Measurements from ENCODE around the gene NKAPD1.
"Not testable (repeated sequence)": the region's sequence is repeated elsewhere in the genome, so short reads cannot be mapped to it uniquely, and the experiment has no call there.

Gene NKAPD1

GRCh38 chr11:112086422-112087191, 12.5 kb downstream of the NKAPD1 start, which contains the start of the genes SDHD and TIMM8B:
SDHD (plus strand) TSS chr11:112086873; CDS start chr11:112086908, 35 bp downstream.
TIMM8B (minus strand) TSS chr11:112086756; CDS start chr11:112086723, 33 bp downstream.
- peak; percentile 98 for DNase-seq (ENCODE audit: low spot score)

DNA sequence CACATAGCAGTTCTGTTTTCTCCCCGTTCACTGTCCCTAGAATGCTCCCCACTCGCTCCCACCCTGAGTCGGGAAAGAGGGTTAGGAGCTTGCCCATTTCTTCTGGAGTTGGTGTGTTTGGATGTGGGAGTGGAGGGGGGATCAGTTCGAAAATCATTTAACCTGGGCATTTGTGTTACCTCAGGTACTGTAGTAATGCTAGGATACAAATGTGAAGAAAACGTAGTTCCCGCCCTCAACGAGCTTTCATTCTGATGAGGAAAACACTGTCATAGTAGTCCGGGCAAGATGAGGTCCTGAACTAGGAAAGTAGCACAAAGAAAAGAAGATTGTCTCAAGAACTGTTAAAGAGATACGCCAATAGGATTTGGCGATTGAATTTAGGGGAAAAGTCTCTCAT, 13.1 kb downstream of the NKAPD1 start:
- DNase-seq (ENCODE audit: low spot score), result no peak

DNA sequence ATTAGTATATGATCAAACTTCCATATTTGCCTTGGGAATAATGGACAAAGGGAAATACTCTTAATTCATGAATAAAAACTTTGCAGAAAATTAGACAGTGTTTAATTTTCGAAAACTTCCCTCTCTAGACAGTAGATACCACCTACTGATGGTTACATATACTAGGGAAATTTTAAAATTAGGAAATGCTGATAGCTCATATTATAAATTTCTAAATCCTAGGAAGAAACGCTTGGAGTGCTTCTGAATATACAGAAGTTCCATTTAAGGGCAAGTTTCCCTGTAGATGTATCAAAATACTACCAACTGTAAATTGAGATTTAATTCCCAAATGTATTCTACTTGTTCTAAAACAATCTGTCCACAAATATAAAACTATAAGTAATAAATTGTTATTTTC, 21.2 kb downstream of the NKAPD1 start:
- not testable (repeated sequence) for DNase-seq (ENCODE audit: low spot score)

- DNase-seq (ENCODE audit: low spot score), result no peak
These were observed 22.1 kb downstream of the NKAPD1 start for GRCh38 chr11:112096194-112096593.

DNA sequence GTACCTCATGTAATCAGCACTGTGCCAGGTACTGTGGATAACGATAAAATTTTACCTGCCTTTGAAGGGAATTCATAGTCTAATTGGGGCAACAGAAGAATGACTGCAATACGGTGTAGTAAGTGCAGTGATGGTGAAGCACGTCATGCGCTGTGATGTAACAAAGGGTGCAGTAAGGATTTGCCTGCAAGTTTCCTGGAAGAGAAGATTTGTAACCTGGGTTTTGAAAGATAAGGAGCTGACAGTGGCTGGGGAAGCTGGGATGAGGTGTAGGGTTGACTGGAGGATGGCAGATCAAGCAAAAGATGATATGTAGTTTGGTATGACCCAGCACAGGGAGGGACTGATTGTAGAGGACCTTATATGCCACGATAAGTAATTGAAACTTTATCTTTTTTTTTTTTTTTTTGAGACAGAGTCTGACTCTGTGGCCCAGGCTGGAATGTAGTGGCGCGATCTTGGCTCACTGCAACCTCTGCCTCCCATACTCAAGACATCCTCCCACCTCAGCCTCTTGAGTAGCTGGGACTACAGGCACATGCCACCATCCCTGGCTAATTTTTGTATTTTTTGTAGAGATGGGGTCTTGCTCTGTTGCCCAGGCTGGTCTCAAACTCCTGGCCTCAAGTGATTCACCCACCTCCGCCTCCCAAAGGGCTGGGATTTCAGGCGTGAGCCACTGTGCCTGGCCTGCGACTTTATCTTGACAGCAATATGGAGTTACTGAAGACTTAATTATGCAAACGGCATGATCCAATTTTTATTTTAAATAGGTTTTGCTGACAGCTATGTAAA, 23.8 kb downstream of the NKAPD1 start:
- no peak for DNase-seq (ENCODE audit: low spot score)

DNA sequence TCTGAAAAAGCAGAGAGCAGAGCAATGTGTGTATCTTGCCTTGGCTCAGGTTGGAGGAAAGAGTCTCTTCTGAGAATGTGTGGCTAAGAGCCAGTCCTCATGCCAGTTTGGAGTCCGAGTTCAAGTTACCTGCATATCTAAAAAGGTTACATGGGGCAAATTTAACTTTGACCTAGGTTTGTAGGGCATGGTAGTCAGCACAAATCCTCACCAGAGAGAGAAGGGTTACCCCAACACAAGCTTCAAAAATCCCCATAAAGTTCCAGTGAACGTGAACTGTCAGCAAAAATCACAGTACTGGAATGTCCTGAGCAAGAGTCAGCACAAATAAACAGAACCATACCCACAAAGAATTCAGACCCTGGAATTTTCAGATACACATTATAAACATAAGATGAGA, 26.4 kb downstream of the NKAPD1 start:
- DNase-seq (ENCODE audit: low spot score), result no peak

DNA sequence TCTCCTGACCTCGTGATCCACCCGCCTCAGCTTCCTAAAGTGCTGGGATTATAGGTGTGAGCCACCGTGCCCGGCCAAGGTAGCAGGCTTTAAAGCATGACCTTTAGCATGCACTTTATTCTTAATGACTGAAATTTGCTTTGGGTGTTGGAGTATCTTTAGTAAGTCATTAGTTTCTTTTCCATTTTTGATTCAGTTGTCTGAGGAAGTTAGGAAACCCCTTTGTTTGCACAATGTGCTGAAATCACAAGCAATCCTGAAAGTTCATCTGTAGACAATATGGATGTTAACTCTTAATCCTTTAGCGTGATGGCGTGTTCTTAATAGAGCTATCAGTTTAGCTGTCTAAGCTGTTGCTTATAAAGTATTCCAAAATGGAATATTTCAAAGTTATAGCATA, 29.3 kb downstream of the NKAPD1 start:
- no peak for DNase-seq (ENCODE audit: low spot score)

- no peak for DNase-seq (ENCODE audit: low spot score)
These were observed 32.0 kb downstream of the NKAPD1 start for GRCh38 chr11:112106070-112106469.

GRCh38 chr11:112113539-112114457, 39.7 kb downstream of the NKAPD1 start:
- peak; percentile 86 for DNase-seq (ENCODE audit: low spot score)

DNA sequence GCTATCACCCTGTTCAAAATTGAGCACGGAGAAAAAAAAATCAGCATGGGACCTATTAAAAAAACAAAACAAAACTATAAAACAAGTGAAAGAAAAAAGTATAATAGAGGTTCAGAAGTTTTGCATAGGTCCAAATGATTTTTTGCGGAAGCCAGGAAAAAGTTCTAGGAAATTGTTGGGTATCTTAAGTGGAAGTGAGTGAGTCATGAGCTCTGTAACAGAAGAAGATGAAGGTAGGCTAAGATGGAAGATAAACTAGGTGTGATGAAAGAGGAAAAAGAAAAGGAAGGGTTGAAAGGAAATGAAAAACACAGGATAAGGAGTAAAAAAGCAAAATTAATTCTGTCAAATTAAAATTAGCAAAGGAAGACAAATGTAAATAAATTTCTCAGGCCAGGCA, 40.4 kb downstream of the NKAPD1 start:
- DNase-seq (ENCODE audit: low spot score), result no peak

- DNase-seq (ENCODE audit: low spot score), result no peak
These were observed 41.3 kb downstream of the NKAPD1 start for GRCh38 chr11:112115386-112115785.

DNA sequence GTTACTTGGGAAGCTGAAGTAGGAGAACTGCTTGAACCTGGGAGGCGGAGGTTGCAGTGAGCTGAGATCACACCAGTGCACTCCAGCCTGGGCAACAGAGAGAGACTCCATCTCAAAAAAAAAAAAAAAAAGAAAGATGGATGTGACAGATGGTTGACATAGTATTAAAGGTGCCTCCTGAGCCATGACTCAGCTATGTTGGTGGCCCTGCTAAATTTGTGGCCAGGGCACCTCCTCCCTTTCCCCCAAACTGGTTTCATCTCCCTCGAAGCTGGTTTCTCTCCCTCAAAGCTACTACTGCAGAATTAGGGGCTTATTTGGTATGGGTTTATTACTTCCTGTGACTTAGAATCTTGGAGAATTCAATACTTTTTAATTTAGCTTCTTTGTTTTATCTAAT, 44.1 kb downstream of the NKAPD1 start:
- no peak for DNase-seq (ENCODE audit: low spot score)

DNA sequence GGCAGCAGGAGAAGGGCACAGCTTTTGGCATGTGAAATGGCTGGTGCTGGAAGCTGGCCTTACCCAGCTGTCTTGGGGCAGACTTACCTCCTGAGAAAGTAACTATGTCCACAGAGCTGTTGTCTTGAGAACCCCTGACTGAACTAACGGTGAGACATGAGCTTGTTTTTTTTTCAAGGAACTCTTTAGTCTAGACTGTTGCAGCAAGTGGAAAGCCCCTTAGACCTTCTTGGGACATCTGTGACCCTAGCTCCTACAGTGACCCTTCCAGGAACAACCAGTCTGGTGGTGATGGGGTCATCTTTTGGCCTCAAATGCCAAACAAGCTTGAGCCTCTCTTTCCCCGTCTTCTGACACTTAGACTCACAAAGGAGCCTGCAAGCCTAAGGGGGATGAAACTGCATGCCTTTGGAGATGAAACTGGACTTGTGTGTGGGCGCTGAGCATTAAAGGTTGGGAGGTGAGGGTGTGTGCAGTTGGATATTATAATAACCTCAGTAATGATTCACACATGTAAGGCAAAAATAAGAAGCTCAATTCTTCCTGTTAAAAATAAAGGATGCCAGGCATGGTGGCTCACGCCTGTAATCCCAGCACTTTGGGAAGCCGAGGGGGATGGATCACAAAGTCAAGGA, 48.0 kb downstream of the NKAPD1 start:
- DNase-seq (ENCODE audit: low spot score), result no peak

DNA sequence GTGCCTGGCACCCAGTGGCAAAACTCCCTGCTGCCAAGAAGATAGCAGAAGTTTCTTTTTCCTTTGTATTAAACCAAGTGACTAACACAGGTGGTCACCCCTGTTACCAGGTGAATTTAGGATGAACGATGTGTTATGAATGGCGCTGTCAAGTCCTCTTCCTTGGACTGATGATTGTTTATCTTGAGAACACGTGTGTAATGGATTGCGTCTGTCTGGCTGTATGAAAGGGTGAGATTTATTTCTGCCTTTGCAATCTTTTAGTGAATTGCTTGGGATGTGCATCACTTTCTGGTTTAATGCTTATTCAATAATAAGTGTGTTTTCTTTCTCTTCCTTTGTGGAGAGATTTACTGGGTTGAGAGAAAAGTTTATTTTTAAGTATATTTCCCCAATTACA, 49.0 kb downstream of the NKAPD1 start:
- DNase-seq (ENCODE audit: low spot score), result no peak

GRCh38 chr11:112127056-112127455, 53.0 kb downstream of the NKAPD1 start:
- no peak for DNase-seq (ENCODE audit: low spot score)

DNA sequence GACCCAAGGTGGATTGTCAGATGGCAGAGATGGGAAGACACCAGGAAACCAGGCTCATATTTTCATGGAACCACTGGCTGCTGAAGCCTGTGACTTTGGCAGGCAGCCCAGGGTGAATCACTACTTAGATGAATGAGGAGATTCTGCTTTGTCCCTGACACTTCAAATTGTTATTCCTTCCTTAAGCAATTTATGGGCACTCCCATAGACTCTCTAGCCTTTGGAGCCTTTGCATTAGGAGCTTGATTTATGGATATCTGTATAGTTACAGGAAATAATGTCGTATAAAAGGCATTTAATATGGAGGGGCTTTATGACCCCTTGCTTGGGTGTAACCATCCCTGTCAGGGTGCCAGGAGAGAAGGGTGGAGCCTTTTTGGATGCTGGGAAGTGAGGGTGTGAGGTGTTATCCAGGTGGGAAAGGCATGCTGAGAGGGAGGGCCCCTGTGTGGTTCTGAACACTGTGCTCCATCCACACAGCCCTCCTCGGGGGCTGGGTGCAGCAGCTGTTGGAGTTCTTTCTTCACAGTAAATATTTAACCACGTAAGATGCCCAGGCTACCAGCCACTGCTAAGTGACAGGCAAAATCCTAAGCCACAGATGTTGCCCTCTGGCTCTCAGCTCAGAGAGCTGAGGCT, 54.5 kb downstream of the NKAPD1 start:
- DNase-seq (ENCODE audit: low spot score), result peak; percentile 82

DNA sequence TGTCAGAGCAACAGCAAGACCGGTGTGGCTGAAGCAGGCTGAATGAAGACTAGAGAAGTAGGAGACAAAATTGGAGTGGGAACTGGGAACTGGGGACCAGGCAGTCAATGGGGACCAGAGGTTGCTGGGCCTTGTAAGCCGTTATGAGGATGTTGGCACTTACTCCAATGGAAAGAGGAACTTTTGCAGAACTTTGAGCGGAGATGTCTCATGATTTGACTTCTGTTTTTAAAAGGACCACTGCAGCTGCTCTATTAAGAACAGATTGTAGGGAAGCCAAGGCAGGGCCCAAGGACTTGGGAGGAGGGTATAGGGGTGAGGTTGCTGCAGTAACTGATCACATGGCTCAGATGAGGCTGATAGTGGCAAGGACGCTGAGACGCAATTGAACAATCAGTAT, 55.6 kb downstream of the NKAPD1 start:
- peak; percentile 89 for DNase-seq (ENCODE audit: low spot score)

GRCh38 chr11:112132737-112133136, 58.6 kb downstream of the NKAPD1 start:
- DNase-seq (ENCODE audit: low spot score), result no peak

GRCh38 chr11:112134473-112134872, 60.4 kb downstream of the NKAPD1 start:
- no peak for DNase-seq (ENCODE audit: low spot score)
